Muscle of arm (tissue), 12 donors: ENCODE results near the gene NCSTN. TPM values are rescaled to one million over a fixed set of nuclear protein-coding genes. Genes with fewer than 3 reads are reported as not detected.
"Not testable (repeated sequence)": the region's sequence is repeated elsewhere in the genome, so short reads cannot be mapped to it uniquely, and the experiment has no call there.

Experiments used
- DNase-seq: peaks from one replicate; pipeline ENCODE4 v3.0.0-alpha.2; 2013
- polyA plus RNA-seq, 12 donors: library from polyadenylated mRNA; unstranded; fragments of 120-200 nt; gene quantifications; one replicate each; pipeline ENCODE4 v1.2.1, GENCODE V29; 2013; ENCODE audit not compliant: insufficient read length in 12 of 12

The NCSTN gene
- polyA plus RNA-seq, 12 donors: 95.1 to 123 (median 105) TPM; not detected in 1

DNA sequence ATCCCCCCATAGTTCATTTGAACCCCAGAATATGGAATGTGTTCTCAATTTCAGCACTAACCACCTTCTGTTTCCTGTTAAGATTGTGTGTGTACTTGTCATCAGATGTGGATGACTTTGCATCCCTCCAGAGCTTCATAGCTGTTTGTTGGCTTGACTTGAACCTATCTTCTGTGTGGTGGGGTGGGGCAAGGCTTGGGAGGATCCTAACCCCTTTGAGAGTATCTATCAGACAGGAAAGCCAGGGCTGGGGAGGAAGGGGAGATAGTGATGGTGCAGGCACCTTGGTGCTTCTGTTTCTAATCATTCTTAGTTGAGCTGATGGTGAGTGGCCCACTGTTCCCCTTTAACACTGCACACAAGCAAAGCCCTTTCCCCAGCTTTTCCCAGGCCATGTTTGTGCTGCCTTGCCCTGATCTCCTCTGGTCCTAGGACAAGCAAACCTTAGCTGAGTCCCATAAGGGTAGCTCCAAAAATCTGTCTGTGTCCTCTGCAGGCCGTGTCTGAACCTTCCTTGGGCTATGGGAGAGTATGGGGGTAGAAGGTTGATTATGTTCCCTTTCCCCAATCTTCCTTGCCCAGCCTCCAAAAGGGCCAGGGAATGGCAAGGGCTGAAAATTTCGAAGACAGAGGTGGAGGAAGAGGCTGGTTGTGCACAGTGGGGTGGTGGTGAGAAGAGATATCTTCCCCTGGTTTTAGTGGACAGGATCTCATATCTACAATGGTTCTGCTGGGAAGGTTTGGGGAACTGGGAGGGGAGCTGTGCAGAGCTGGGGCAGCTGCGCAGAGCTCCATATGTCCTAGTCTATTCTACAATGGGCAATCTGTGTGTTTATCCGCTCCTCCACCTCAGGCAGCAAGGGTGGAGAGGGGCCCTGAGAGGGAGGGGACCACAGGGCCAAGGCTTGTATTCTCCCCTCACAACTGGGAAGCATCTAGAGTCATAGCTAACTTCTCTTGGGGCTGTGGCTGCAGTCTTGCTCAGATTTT, 25.0 kb downstream of the NCSTN start:
- no peak for DNase-seq

DNA sequence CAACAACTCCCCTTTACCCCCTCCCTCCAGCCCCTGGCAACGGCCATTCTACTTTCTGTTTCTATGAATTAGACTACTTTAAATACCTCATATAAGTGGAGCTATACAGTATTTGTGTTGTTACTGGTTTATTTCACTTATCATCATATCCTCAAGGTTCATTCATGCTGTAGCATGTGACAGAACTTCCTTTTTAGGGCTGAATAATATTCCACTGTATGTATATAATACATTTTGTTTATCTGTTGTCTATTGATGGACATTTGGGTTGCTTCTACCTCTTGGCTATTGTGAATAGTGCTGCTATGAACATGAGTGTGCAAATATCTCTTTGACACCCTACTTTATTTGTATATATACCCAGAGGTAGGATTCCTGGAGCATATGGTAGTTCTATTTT, 25.9 kb downstream of the NCSTN start:
- no peak for DNase-seq

DNA sequence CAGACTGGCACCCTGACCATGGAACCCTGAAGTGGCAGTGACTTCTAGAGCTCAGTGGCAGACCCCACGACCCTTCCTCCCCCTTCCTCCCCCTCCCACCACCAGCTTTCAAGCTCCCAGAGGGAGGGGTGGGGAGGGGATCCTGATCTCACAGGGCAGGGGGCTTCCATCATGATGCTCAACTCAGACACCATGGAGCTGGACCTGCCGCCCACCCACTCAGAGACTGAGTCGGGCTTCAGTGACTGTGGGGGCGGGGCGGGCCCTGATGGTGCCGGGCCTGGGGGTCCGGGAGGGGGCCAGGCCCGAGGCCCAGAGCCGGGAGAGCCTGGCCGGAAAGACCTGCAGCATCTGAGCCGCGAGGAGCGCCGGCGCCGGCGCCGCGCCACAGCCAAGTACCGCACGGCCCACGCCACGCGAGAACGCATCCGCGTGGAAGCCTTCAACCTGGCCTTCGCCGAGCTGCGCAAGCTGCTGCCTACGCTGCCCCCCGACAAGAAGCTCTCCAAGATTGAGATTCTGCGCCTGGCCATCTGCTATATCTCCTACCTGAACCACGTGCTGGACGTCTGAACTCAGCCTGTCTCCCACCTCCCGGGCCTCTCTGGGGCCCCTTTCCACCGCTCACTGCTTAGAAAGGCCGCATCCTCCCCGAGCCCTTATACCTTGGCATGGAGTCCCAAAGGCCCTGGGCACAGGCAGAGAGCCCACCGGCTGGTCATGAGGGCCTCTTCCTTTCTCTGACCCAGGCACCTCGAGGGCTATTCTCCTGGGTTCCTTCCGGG, 27.6 kb downstream of the NCSTN start:
- no peak for DNase-seq

DNA sequence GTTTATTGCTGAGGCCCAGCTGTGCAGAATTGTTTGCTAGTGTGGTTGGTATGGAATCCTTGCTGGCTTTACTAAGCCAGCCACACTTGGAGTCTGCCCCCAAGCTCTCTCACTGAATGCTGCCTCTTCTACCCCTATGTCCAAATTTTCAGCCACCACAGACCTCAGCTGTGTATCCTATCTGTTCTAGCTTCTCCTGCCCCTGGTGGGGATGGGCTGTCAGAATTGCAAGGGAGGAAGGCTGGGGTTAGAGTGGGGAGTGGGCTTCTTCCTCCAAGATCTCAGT, 28.1 kb downstream of the NCSTN start:
- no peak for DNase-seq

DNA sequence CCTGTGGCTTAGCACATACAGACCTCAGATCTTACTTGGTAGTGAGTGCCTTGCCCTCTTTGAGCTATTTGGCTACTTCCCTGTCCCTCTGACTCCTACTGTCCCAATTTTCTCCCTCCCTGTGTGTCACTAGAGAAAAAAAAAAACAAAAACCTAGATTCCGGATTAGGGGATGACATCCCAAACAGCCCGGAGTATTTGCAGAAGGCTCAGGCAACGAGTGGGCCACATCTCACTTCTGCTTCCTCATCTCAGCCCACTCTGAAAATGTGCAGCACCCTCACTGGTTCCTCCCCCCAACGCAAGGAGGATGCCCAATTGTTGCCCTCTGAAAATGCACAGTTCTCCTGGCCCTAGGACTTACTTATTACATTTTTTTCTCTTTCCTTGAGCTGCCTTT, 28.6 kb downstream of the NCSTN start:
- no peak for DNase-seq

DNA sequence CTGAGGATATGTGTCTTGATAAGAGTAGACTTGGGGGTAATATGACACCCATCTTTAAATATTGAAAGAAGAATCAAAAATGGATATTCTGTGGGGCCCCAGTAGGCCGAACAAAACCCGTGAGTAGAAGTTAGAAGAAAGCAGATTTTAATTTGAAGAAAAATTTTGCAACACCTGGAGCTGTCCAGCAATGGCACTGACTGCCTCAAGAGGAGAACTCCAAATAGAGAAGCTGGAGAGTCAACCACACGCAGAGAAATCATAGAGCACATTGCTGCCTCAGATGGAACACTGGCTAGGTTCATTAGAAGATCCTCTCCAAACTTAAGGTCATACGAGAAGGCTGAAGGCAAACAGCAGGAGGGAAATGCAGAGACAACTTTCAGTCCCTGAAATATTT, 30.5 kb downstream of the NCSTN start:
- no peak for DNase-seq

DNA sequence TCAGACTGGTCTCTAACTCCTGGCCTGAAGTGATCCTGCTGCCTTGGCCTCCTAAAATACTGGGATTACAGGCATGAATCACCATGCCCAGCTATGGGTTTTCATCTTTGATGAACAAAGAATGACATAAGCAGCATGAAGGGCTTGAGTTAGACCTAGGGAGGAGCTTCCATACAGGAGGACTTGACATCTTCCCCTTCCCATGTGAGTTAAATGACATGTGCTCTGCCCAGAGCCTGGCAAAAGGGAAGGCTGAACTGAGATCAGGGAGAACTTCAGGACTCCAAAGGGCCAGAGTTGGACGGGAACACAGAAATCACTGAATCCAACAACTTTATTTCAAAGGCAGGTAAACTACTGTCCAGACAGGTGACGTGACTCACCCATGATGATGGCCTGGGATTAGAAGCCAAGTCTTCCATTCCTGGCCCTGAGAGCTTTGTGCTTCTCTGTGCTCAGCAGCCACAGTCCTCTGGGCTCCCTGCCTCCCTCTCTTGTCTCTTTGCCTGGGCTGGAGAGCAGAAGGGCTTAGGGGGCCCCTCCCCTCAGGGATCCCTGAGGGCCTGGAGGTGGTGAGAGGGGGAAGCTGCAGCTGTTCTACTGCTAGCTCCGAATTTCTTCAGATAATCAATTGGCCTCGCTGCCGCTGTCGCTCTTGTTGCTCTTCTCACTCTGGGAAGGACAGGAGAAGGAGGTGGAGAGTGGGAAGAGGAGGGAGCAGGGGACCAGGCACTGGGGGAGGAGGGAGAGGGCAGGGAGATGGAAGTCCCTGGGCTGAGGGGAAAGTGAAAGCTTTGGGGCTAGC, 31.3 kb downstream of the NCSTN start:
- peak; percentile 59 for DNase-seq

DNA sequence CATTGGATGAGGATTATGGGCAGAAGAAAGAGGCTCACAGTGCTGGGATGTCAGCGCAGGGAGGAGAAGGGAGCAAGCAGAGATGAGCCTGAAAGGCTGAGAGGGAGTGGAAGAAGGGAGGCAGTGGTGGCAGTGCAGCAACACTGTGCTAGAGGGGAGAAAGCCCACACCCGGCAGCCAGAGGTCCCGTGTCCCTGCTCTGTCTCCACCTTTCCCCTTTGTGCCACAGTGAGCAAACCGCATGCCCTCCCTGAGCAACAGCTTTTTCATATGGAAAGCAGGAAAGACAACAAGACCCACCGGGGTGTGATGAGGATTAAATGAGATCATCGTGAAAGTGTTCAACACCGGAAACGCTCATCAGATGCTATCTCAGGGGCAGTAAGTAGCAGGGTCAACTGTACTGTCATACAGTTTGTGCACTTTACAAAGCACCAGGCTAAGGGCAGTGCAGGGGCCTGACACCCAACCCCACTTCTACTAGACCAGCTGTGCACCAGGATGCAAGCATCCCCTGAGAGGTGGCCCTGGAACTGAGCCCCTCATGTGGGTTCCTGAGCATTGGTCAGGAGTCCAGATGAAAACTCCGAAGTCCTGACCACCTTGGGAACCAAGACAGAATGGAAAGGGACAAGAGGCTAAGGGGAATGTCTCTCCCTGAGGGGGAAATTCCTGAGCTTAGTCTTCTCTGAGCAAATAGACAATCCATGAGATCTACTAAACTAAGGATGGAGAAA, 32.8 kb downstream of the NCSTN start:
- peak; percentile 12 for DNase-seq

DNA sequence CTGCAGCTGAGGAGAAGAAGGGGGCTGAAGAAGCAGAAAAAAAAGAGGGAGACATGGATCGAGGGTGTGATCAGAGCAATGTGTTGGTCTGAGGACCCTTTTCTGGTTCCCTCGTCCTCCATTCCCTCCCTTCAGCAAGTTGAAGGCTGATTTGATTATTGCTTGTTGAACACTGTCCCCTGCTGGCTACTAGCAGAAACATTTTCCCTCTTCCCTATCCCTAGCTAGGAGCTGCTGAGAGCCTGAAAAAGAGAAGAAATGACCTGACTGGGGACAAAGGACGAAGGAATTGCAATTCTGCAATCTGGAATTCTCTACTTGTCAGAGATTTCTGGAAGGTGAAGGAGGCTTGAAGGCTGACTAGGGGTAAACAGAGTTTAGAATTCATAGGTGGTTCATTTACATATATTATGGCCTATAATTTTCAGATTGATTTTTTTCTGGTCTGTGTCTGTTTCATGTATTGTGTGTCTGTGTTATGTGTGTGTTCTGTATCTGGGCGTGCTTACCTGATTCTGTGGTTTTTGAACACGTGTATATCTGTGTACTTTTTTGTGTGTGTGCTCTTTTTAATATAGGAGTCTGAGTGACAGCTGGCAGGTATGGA, 33.4 kb downstream of the NCSTN start:
- peak; percentile 65 for DNase-seq

DNA sequence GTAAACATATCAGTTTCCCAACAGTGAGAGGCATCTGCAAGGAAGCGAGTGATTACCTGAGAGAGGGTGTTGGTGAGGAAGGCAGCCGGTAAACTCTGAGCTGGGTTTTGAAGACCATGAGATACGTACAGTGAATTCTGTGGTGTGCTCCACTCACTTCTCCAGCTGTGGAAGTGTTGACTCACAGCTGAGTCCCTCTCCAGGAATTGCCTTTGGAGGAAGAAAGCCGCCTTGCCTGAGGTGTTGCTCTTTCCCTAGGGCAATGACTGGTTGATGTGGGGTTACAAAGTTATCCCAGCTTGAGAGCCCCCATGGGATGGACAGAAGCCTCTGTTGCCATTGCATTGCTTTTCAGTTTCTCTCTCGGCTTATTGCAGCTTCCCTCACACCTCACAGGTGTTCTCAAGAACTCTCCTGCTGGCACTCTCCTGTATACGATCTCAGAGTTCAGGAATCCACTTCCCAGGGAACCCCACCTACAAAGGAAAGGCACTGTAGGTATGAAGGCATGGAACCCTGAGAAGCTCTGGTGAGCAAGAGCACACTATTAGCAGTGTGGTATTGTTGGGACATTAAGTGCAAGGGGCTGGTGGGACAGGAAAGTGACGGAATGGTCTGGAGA, 34.5 kb downstream of the NCSTN start:
- DNase-seq: no peak

DNA sequence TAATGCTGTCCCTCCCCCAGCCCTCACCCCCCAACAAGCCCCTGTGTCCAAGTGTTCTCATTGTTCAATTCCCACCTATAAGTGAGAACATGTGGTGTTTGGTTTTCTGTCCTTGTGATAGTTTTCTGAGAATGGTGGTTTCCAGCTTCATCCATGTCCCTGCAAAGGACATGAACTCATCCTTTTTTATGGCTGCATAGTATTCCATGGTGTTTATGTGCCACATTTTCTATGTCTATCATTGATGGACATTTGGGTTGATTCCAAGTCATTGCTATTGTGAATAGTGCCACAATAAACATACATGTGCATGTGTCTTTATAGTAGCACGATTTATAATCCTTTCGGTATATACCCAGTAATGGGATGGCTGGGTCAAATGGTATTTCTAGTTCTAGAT, 41.6 kb downstream of the NCSTN start:
- not testable (repeated sequence) for DNase-seq

DNA sequence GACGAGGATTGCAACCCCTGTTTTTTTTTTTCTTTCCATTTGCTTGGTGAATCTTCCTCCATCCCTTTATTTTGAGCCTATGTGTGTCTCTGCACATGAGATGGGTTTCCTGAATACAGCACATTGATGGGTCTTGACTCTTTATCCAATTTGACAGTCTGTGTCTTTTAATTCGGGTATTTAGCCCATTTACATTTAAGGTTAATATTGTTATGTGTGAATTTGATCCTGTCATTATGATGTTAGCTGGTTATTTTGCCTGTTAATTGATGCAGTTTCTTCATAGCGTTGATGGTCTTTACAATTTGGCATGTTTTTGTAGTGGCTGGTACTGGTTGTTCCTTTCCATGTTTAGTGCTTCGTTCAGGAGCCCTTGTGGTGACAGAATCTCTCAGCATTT, 45.2 kb downstream of the NCSTN start:
- DNase-seq: not testable (repeated sequence)

DNA sequence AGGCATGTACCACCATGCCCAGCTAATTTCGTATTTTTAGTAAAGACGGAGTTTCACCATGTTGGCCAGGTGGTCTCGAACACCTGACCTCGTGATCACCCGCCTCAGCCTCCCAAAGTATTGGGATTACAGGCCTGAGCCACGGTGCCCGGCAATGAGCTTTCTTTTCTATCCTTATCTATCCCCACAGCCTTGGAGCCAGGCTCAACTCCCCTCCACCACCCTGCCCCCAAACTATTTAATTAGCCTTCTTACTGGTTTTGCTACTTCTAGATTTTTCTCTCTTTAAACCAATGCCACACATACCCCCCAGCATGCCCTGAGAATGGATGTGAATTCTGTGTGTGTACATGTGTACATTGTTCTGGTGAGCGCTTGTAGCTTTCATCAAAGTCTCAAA, 51.5 kb downstream of the NCSTN start:
- DNase-seq: no peak

DNA sequence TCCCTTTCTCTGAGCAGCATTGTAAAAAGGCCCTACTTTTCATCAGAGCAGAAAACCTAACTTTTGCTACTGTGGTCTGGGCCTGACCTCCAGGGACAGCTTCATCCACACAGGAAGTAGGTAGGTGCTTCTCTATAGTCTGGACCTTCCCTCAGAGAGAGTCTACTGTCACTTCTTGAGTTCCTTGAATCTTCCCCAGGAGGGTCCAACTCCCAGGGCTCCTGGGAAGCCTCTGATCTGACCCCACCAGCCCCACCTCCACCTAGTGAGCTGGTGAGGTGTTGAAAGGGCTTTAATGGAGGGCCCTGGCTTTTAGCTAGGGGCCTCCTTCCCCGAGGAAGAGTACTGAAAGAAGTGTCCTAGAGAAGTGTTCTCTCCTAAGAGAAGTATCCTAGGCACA, 54.5 kb downstream of the NCSTN start:
- no peak for DNase-seq

DNA sequence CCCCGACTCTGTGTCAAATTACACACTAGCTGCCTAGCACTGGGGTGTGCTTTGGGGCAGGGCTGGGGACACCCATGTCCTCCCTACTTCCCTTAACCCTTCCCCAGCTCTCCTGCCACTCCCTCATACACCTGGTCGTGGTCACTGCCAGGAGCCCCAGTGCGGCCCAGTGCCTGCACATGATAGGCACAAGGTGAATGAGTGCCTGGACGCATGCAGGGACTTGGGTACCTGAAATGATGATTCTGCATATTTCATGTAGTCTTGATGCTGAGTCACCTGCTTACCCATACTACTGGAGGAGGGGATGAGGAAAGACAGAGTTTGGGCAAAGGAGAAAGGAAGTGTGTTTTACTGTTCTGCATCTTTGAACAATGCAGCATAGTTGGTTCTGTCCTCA, 55.6 kb downstream of the NCSTN start:
- no peak for DNase-seq

DNA sequence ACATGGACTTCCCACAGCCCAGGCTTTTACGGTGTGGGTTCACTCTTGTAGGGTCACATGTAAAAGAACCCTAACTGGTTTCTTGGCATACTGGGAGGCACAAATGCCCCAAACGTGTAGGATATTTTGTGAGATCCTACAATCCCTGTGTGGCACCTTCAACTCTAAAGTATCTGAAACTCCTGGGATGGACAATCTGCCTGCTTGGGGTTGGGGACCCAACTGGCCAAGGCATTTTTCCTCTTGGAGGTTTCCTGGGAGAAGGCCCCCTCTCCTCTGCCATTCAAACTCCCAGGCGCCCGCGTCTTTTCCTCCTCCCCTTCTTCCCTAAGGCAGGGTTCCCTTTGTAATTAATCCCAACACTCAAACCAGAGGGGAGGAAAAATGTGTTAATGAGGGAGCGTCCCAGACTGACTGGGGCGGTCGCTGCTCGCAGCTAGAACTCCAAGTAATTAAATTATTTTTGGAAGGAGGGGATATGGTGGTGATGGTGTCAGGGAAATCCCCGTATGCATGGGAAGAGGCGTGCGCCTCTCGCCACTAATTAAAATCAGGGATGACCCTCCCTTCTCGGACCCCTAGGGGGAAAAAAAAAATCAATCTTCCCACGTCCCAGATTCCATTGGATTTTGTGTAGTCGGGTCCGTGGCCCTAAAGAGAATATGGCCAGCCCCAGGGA, 56.5 kb downstream of the NCSTN start:
- no peak for DNase-seq

DNA sequence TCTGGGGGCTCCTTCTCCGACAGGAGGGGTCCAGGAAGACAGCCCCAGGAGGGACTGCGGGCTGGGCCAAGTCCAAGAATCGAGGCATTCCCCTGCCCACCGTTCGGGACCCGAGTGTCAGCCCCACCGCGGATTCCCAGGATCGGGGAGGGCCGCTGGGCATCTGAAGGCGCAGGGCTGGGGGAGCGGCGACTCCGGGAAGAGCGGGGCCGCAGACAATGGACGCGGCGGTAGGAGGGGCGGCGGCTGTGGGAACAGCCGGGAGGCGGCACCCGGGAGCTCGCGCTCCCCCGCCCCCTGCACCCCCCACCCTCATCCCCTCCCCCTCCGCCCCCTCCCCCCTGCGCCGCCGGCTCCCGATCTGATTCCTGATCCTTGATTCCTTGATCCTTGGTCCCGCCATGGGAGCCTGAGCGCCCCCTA, 57.1 kb downstream of the NCSTN start, which contains the start of gene VANGL2:
Gene VANGL2, plus strand, starts transcription at position 342 of the 423 bp plus-strand sequence. CDS start 15,274 bp downstream, outside the sequence.
- peak; percentile 89 for DNase-seq

DNA sequence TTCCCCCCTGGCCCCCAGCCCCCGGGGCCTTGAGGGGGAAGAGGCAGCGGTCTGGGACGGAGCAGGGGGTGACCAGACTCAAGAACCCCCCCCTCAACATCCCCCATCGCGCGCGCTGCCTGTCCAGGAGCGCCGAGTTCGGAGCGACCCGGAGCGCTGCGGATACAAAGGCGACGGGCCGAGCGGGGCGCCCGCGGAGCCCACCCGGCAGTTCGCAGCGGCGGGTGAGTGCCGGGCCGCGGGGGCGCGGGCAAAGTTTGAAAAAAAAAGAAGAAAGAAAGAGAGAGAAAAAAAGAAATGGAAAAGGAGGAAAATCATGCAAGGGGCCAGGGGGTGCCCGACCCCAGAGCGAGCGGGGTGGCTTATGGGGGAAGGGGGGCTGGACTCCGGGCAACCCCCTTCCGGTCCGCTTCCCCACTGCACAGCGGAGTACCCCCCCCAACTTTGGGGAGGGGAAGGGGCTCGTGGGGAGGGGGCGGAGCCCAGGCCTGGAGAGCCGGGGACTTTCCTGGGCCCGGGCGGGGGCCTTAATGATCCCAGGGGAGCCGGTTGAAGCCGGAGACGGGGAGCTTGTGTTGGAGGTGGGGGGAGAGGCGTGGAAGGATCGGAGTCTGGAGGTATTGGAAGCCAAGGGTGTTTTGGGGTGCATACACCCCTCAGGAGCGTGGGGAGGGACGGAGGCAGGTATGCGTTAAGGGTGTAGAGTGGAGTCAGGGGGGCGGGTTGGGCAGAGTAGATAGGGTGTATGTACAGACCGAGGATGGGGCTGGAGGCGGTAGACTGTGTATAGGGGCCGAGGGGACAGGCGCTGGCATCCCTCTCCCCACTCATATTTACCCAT, 57.7 kb downstream of the NCSTN start:
- DNase-seq: peak; percentile 44

DNA sequence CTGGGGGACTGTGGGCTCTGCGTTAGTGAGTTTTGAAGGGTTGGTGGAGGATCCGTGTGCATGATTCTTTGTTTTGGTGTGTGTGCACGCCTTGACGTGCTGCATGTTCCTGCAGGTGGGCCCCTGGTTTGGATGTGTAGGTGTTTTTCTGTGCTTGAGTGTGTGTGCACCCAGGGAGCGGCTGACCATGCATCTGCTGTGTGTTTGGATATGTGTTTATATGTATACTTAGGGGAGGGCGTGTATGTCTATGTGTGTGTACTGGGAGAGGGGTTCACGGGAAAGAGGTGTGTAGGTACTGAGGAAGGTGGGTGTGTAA, 58.3 kb downstream of the NCSTN start:
- no peak for DNase-seq
